NCI-H1436 treated with DMSO at 0.1 percent for 48 hours (cell line): ENCODE results near the gene MRPL43.
"Not testable (repeated sequence)": the region's sequence is repeated elsewhere in the genome, so short reads cannot be mapped to it uniquely, and the experiment has no call there.

ENCODE experiments used
- DNase-seq: peaks from one replicate; lab custom pipeline; 2025; lab: John Stamatoyannopoulos, UW

MRPL43 gene

DNA sequence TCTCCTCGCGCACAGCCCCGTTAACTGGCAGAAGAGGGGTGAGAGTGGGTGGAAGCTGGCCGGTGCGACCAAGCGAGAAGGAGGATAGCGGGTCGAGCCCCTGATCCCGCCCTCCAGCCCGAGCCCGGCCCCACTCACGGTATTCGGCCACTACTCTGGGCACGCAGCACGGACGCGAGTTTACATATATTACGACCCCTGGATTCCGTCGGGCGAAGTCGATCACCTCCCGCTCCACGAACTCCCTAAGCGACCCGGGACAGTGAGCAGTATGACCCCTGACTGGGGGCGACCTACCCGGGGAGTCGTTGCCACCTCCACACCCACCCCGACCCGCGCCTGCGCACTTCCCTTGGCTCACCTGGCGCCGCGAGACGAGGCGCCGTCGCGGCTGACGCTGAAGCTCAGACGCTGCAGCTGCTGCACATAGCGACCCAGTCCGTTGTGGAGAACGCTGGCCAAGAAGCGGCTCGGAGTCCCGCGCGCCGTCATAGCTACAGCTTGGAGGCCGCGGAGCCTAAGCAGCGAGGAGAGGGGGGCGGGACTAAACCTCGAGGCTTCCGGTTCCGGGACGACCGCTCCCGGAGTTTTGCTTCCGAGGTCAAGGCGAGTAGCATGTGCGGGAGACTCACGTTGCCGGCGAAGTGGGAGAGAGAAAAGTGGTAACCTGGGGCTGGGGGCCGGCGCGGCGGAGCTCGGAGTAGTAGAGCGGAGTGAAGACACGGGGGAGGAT is at the start of gene MRPL43, which contains the start of gene TWNK:
Gene MRPL43, minus strand, starts transcription at position 546 of the 733 bp plus-strand sequence. Its CDS starts 54 bp downstream, at position 492.
Gene TWNK, plus strand, starts transcription at position 592 of the 733 bp plus-strand sequence. CDS start 668 bp downstream, outside the sequence.
- no peak for DNase-seq

- DNase-seq = no peak
Observed at GRCh38 chr10:101036726-101037125, 49.4 kb upstream of the MRPL43 start.

DNA sequence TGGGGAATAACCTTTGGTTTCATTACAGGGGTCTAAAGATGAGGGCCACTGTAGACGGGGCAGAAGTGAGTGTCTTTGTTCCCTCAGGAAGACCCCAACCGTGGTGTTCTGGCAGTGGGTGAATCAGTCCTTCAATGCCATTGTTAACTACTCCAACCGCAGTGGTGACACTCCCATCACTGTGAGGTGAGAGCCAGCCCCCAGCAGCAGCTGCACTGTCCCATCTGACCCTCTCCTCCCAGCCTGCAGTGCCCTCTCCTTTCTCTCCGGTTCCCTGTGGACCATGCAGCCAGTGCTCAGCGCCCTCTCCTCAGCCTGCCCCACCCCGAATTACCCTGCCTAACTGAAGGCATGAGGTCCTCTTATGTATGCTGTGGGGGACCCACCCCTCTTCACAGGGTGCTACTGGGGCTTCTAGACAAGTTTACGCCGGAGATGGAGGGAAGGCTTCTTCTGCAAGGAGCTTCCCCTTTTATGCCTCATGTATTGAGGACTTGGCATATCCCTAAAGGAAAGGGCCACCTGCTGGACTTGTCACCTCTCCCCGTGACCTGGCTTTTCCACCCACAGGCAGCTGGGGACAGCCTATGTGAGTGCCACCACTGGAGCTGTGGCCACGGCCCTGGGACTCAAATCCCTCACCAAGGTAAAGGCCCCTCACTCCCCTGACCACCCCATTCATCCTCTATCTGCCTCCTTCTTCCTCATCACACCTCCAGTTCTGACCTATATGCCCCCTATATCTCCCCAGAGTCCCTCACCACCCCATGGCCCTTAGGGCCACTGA is 48.8 kb upstream of the MRPL43 start:
- no peak for DNase-seq

DNA sequence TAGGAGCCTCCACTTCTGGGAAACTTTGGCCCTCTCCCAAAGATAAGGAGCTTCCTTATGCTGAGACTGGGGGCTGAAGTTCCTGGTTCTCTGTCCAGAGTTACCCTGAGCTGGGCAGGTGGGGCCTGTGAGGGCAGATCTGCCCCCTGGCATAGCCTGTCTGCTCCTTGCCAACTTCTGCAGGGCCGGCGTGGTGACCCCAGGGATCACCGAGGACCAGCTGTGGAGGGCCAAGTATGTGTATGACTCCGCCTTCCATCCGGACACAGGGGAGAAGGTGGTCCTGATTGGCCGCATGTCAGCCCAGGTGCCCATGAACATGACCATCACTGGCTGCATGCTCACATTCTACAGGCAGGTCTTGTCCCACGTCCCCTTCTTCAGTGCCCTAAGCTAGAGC is 48.0 kb upstream of the MRPL43 start:
- DNase-seq = no peak

DNA sequence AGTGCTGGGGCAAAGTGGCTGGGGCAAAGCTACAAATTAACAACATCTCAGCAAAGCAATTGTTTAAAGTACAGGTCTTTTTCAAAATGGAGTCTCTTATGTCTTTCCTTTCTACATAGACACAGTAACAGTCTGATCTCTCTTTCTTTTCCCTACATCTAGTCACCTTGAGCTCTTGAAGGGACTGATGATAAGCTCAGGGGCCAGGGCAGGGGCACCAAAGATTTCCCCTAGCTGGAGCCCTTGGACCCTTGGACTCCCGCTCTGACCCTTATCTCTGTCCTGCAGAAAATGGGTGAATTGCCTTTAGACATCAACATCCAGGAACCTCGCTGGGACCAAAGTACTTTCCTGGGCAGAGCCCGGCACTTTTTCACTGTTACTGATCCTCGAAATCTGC is 47.1 kb upstream of the MRPL43 start:
- not testable (repeated sequence) for DNase-seq

DNA sequence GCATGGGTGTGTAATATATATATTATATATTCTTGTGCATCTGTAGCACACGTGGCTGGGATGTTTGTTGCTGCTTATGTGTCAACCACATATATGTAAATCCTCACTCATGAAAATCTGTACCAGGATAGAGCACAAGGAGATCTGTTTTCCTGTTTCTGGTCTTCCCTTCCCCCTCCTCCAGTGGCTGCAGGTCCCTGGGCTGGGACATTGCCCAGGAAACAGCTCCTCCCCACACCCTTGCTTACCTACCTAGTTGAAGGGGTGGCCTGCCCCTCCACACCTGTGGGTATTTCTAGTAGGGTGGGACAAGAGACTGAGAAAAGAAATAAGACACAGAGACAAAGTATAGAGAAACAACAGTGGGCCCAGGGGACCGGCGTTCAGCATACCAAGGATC is 46.0 kb upstream of the MRPL43 start:
- DNase-seq = no peak

DNA sequence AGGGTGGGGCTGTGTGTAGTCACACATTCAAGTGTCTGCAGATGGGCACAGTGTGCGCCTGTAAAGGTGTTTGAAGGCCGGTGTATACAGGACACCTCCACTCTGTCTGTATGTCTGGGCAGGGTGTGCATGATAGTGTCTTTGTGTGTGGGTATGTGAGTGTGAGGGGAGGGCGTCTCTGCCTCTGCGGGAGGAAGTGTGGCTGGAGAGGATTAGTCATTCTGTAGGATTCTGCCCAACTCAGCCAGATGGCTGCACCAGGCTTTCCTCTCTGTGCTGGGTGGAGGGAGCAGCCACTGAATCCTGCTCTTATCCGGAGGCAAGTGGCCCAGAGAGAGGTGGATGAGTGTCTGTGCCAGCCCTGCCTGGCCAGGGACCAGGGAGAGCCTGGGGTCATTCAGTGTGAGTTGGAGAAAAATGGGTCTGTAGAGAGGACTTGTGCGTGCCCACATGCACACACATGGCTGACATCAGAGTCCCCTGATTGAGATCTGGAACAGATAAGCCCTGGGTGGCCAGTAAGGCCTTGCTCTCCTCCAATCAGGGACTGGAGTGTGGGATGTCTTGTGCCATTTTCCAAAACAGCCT is 45.4 kb upstream of the MRPL43 start:
- DNase-seq = no peak

DNA sequence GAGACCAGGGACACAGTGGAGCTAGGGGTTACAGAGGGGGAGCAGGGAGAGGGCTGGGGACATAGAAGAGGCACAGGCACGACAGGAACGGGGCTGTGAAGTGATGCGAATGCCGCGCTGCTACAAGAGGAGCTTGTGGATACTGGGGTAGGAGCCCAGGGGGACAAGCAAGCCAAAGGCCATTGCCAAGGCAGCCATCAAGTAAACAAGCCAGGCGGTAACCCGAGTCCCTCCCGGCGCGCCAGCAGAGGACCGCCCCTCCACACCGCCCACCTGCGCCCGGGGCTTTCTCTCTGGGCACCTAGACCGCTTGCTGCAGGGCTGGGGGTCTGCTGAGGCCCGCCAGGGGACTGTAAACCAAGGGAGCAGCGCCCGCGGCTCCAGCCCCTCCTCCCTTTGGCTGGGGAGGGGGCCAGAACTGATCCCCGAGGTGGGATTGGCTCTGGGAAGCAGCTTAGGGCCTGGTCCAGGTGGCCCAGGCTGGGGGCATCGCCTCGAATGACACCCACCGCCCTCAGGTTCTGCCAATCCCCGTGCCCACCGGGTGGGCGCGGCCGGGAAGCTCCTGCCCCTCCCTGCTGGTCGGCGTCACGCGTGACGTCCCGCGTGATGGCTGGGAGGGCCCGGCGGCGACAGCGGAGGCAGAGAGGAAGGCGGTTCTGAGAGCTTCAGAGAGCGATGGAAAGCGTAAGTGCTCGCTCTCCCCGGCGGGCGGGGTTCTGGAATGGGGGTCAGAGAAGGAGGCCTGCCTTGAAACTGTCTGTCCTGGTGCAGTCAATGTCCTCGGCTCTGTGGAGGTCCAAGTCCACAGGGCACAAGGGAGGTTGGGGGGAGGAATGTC is 44.7 kb upstream of the MRPL43 start:
- DNase-seq = no peak

DNA sequence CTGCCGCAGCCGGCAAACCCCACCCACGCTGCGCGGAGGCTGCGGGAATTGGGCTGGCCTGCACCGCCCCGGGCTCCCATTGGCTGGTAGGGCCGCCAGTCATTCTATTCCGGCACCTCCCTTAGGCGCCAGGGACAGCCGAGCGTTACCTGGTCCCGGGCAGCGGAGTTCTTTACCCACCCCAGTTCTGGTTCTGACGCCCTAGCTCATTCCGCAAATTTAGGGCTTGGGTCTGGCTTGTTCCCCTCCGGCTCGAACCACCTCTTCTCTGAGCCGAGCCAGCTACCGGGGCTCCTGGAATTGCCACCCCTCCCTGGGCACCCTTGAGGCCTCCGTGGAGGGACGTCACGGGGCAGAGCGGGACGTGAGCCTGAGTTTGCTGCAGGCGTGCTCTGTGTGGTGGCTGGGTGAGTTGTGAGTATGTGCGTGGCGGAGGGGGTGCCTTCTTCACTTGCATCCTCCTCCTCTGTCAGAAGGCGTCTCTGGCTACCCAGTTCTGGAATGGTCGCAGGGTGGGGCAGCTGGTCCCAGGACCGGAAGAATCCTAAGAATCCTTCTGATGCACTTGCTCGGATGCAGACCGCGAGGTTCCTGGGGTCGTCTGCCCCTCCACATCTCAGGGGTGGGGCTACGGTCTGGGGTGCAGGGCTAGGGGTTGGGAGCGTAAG is 44.0 kb upstream of the MRPL43 start, which contains the start of the genes PDZD7 and SFXN3:
Gene PDZD7, minus strand, starts transcription at position 2 of the 668 bp plus-strand sequence. CDS start 910 bp downstream, outside the sequence.
Gene SFXN3, plus strand, starts transcription at position 107 of the 668 bp plus-strand sequence. CDS start 3,461 bp downstream, outside the sequence.
- DNase-seq = peak; percentile 70

- DNase-seq = no peak
Observed at GRCh38 chr10:101030496-101031127, 43.3 kb upstream of the MRPL43 start.

GRCh38 chr10:101029520-101030295 is 42.4 kb upstream of the MRPL43 start:
- DNase-seq = no peak

GRCh38 chr10:101028446-101029337 is 41.4 kb upstream of the MRPL43 start:
- DNase-seq = no peak

DNA sequence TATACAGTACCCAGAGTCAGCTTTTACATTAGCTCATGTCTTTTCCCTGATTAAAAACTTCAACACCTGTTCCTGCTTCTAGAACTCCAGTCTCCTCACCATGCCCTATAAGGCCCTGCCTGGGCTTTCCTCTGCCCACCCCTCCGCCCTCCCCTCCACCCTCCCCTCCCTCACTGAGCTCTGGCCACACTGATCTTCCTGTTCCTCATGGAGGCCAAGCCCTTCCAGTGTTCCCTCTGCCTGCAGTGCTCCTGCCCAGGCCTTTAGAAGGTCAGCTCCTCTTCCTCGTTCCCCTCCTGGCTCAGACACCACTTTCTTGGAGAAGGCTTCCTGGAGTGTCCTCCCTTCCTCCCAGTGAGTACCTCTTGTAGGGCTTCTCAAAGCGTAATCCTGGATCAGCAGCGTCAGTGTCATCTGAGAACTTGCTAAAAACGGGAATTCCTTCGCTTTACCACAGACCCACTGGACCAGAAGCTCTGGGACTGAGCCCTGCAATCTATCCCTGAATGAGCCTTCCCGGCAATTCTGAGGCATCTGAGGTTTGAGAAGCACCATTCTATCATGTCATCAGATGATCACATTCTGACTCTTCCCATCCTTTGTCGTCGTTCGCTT is 39.9 kb upstream of the MRPL43 start:
- no peak for DNase-seq

DNA sequence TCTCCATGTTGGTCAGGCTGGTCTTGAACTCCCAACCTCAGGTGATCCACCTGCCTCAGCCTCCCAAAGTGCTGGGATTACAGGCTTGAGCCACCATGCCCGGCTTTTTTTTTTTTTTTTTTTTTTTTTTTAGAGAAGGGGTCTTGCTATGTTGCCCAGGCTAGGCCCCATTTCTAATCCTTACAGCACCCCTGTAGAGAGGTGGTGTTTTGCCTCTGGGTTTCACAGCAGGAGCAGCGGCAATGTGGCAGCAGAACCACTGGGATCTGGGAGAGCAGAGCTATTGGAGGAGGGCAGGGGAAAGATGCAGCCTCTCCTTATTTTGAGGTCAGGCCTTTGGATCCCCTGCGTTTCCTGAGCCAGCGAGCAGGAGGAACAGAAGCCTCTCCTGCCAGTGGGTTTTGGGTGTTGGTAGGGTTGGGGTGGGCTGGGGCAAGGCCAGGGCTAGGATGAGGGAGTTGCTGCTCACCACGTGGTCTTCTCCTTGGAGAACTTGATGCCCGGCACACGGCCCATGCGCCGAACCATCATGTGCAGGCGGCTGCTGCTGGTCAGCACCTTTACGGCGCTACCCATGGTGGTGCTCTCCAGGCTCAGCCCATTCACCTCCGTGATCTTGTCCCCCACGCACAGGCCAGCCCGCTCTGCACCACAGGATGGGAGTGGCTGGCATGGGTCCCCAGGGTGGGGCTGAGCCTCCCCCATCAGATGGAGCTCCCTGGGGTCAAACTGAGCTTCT is 35.8 kb upstream of the MRPL43 start:
- no peak for DNase-seq

DNA sequence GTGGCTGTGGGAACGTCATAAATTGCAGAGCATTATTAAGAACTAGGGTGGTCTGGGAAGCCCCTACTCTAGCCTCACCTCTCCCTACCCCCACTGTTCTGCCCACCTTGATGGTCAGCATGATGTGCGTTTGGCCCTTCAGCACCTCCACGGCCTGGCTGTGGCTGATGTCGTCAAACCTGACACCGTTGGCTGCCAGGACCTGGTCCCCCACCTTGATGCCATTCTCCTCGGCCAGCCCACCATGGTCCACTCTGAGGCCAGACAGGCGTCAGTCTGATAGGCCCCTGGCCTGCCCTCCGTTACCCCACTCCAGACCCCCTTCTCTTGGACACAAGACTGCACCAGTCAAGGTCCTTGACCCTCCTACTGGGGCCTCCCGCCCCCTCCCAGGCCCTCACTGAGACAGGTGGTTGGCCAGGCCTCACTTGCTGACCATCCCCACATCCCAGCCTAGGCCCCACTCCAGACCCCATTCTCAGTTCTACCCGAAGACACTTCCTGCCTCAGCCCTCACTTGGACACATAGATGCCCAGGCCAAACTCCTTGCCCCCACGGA is 34.5 kb upstream of the MRPL43 start:
- DNase-seq = no peak

DNA sequence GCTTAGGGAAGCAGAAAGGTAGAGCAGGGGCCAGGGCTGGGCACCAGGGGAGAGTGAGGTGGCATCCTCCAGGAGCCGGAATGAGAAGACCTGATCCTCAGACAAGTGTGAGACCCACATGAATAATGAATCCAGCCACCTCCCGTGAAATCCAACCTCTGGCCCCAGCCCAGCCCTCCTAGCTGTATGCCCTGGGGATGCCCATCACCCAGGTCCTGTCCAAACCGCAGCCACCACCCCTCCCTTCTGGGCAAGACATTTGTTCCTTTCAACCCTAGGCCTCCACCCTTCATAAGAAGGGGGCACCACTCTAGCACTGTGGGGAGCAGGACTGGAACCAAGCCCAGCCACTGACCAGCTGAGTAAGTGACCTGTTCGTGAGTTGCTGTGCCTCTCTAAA is 33.9 kb upstream of the MRPL43 start:
- DNase-seq = no peak

DNA sequence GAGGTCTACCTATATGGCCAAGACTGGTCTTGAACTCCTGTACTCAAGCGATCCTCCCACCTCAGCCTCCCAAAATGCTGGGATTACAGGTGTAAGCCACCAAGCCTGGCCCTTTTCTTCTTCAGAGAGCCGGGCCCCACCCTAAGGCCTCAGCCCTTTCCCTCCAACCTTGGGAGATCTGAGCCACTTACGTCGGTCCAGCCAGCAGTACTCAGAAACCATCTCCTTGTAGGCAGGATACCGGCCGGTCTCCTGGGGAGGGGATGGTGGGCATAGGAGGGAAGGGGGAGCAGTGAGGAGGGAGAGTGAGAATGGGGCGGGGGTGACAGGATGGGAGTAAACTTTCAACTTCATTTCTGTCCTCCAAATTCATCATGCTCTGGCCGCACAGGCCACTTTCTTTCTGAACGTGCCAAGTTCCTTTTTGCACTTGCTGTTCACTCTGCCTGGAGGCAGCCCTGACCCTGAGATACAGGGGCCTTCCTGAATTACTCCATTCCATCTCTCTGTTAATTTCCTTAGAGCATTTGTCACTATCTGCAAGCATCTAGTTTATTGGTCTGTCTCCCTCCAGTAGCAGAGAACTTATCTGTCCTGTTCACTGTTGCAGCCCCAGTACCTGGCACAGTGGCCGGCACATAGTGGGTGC is 33.3 kb upstream of the MRPL43 start:
- DNase-seq = no peak
